GM12878 (cell line): Measurements from ENCODE around the gene ARL2. TPM values are rescaled to one million over a fixed set of nuclear protein-coding genes. Genes with fewer than 3 reads are reported as not detected.

Source experiments
- ATAC-seq: fragments of 200-7000 bp; cut with Tn5 transposase; 3 replicates; pipeline ENCODE4 v1.9.1; 2020; ENCODE audit warnings: mild to moderate bottlenecking, moderate library complexity
- BruUV-seq: library from RNA; stranded (reverse); fragments of 400-500 nt; replicated peaks from 2 replicates; lab custom pipeline; 2021; lab: Mats Ljungman, UMichigan
- CTCF ChIA-PET: fragments of 300-600 bp; sonication (Branson Sonifier 250); formaldehyde crosslinking; extraction: SDS; loops from one replicate; lab custom pipeline; 2021; ENCODE audit warnings: inconsistent platforms; lab: Yijun Ruan, JAX
- POLR2A ChIA-PET: fragments of 350-600 bp; formaldehyde crosslinking; extraction: SDS; loops from one replicate; lab custom pipeline; 2021; ENCODE audit warnings: inconsistent platforms; lab: Charles Lee
- RAD21 ChIA-PET: fragments of 300-600 bp; sonication (Branson Sonifier 250); formaldehyde crosslinking; loops from one replicate; lab custom pipeline; 2023; ENCODE audit warnings: antibody characterized with exemption; ENCODE audit not compliant: unreplicated experiment; lab: Charles Lee
- SMC1A ChIA-PET: fragments of 300-600 bp; sonication (Branson Sonifier 250); formaldehyde crosslinking; loops from one replicate; lab custom pipeline; 2023; ENCODE audit not compliant: unreplicated experiment, uncharacterized antibody; lab: Charles Lee
- DNase-seq: peaks from one replicate; pipeline ENCODE4 v3.0.0-alpha.2; 2011; ENCODE audit warnings: low read depth, low spot score
- FAIRE-seq: peaks from 3 replicates; lab custom pipeline; 2011; peaks lifted over from hg19 to GRCh38; lab: Jason Lieb, UNC
- H2AFZ ChIP-seq: 2 replicates; pipeline ENCODE4 v1.6.0; 2011; ENCODE audit warnings: low read depth, low read length, control low read depth; ENCODE audit not compliant: control insufficient read depth
- H3K27ac ChIP-seq: 2 replicates; pipeline ENCODE4 v1.5.1; 2011; ENCODE audit warnings: control low read depth; ENCODE audit not compliant: control insufficient read depth, insufficient read depth
- H3K27me3 ChIP-seq, 2 experiments: replicated peaks in 1 of 2; 2 replicates each; pipeline versions ENCODE4 v1.6.0 to v1.6.1; 2011; ENCODE audit warnings: low read length in 1 of 2; ENCODE audit not compliant: control insufficient read depth in 2 of 2, insufficient read depth in 2 of 2
- H3K36me3 ChIP-seq, 2 experiments: 2 replicates each; pipeline ENCODE4 v1.5.1; 2011; ENCODE audit warnings: low read length in 1 of 2; ENCODE audit not compliant: control insufficient read depth in 2 of 2, insufficient read depth in 2 of 2
- H3K4me1 ChIP-seq: 2 replicates; pipeline ENCODE4 v1.6.1; 2011; ENCODE audit warnings: mild to moderate bottlenecking, low read length, moderate library complexity, mixed read lengths; ENCODE audit not compliant: control insufficient read depth, insufficient read depth
- H3K4me2 ChIP-seq: 2 replicates; pipeline ENCODE4 v1.6.0; 2011; ENCODE audit warnings: control low read depth; ENCODE audit not compliant: control insufficient read depth, insufficient read depth
- H3K4me3 ChIP-seq: fragments of 200-600 bp; sonication (generic); 2 replicates; pipeline ENCODE4 v1.5.1; 2016
- H3K79me2 ChIP-seq: 2 replicates; pipeline ENCODE4 v1.6.0; 2011; ENCODE audit warnings: low read length; ENCODE audit not compliant: control insufficient read depth, insufficient read depth
- H3K9ac ChIP-seq: 2 replicates; pipeline ENCODE4 v1.8.0; 2011; ENCODE audit warnings: low read length, control low read depth, mixed read lengths; ENCODE audit not compliant: control insufficient read depth, insufficient read depth
- H3K9me3 ChIP-seq: replicated peaks from 3 replicates; pipeline ENCODE4 v1.5.1; 2011; ENCODE audit warnings: mild to moderate bottlenecking, low read length; ENCODE audit not compliant: control insufficient read depth, insufficient read depth
- H4K20me1 ChIP-seq: 2 replicates; pipeline ENCODE4 v1.6.0; 2011; ENCODE audit not compliant: control insufficient read depth, insufficient read depth
- E2F4 ChIP-seq: IDR thresholded peaks from 2 replicates; pipeline ENCODE4 v1.6.1; 2012; ENCODE audit warnings: low read depth, low read length, improper control_type of control experiment
- E4F1 ChIP-seq: fragments of 450-650 bp; IDR thresholded peaks from 2 replicates; pipeline ENCODE4 v1.6.1; 2018; ENCODE audit warnings: borderline replicate concordance, mild to moderate bottlenecking; ENCODE audit not compliant: partially characterized antibody
- IKZF2 ChIP-seq, 2 experiments: fragments of 450-650 bp; IDR thresholded peaks; 2 replicates each; pipeline ENCODE4 v1.6.1; 2017; ENCODE audit warnings: mild to moderate bottlenecking in 2 of 2, moderate library complexity in 2 of 2
- JUND ChIP-seq: IDR thresholded peaks from 2 replicates; pipeline ENCODE4 v1.6.1; 2012; ENCODE audit warnings: low read depth, mild to moderate bottlenecking, low read length, improper control_type of control experiment, moderate library complexity
- ZSCAN29 ChIP-seq: fragments of 450-650 bp; IDR thresholded peaks from 2 replicates; pipeline ENCODE4 v1.6.1; 2017; ENCODE audit warnings: mild to moderate bottlenecking, moderate library complexity
- WGBS: methylation state at CpG from one replicate; pipeline ENCODE4 v1.1.6; 2016; ENCODE audit warnings: low lambda C conversion rate; ENCODE audit not compliant: insufficient replicate concordance, insufficient coverage; ENCODE audit errors: missing lambda C conversion rate; 5-methylcytosine and 5-hydroxymethylcytosine counted together
- in situ Hi-C: fragments of 300-500 bp; cut with MboI; formaldehyde crosslinking; loops from 9 replicates; pipeline ENCODE4 v1.14.3; 2018; ENCODE audit warnings: mixed read lengths
- intact Hi-C: fragments of 100-400 bp; cut with micrococcal nuclease; formaldehyde crosslinking; loops from one replicate; pipeline ENCODE4 v1.14.2; 2022; ENCODE audit not compliant: unreplicated experiment
- polyA plus RNA-seq, 11 experiments: library from polyadenylated mRNA; depleted of rRNA in 4 of 11; unstranded in 6 of 11; stranded (reverse) in 5 of 11; fragments of >200 nt; fragmentation: Nextera tagmentation in 4 of 11; fragmentation: Illumina TruSeq in 1 of 11; extraction: Ambion mirVana in 4 of 11; extraction: Trizol in 1 of 11; gene quantifications; 1 replicate in 1 of 11; 2 replicates in 10 of 11; pipeline versions ENCODE4 v1.2.1 to v1.2.3, GENCODE V29; 2011 to 2016; ENCODE audit warnings: inconsistent platforms in 2 of 11, missing spikeins in 2 of 11, low read depth in 1 of 11
- total RNA-seq, 4 experiments: library from RNA; depleted of rRNA in 3 of 4; stranded (reverse); fragments of >200 nt in 3 of 4; fragmentation: Illumina TruSeq in 1 of 4; extraction: Trizol in 1 of 4; gene quantifications; 2 replicates each; pipeline versions ENCODE4 v1.2.1 to v1.2.3, GENCODE V29; 2013 to 2021

The ARL2 gene
- total and polyA plus RNA-seq, 10 of the 15 experiments (the other 5 are each of a cell fraction or from before 2014, with no cell fraction given) = 4.1 to 138 (median 73.4) TPM

- peak; percentile 96 for TF ChIP-seq E4F1
- TF ChIP-seq IKZF2 (IDR thresholded peaks at IDR 0.05) = peak; percentile 53 to 61
- TF ChIP-seq JUND = no peak
- 0 out of 2 replicates have a peak, but pooled peaks have one; percentile 31 for TF ChIP-seq E2F4
- TF ChIP-seq, all 136 proteins: peak for 48
Measured at GRCh38 chr11:65027213-65028067, 13.5 kb downstream of the ARL2 start, which contains the start of gene SNX15 (continued).

DNA sequence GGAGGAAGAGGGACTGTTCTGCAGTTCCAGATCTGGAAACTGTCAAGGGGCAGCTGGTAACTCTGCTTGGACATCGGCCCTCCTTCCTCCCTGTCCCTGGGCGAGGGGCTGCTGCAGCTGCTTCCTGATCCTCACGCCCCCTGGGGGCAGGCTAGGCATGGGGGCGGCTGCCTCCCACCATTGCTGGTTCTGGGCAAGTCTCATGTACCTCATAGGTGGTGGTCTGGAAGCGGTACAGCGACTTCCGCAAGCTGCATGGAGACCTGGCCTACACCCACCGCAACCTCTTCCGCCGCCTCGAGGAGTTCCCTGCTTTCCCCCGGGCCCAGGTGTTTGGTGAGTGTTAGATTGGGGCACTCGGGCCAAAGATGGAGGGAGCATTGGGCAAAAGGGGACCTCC is 18.3 kb downstream of the ARL2 start:
- Histone ChIP-seq H3K36me3 (0 out of 4 replicates have a peak, but pooled peaks cover 0 to 4% of the 10 kb centered on the region in 2 experiments), H3K9ac (no peak overlapping the region), H2AFZ (no peak overlapping the region), H3K27ac (no peak overlapping the region; the same call in 1 of the 2 replicates), H3K27me3 (no peaks in the 10 kb centered on the region), H3K9me3 (no peaks in the 10 kb centered on the region), H3K4me3 (no peak overlapping the region), H3K4me2 (no peak overlapping the region), H3K79me2 (peaks cover 1% of the 10 kb centered on the region; the same call in 1 of the 2 replicates), H3K4me1 (peaks cover 4% of the 10 kb centered on the region; the same call in 1 of the 2 replicates), H4K20me1 (no peaks in the 10 kb centered on the region)
- no peak for TF ChIP-seq ZSCAN29
- FAIRE-seq (no peak), DNase-seq (no peak), ATAC-seq (no peak)
- SMC1A ChIA-PET = interaction anchor here (1.6 kb wide), 1 partner anchor 9 kb away, joined by 4 read pairs; the partner anchor contains the start of gene SAC3D1
- in situ Hi-C loops = no loop called here
- WGBS = 77% methylated on average over 12 of the region's 13 CpGs
- intact Hi-C loops = no loop called here
- POLR2A ChIA-PET = no interaction called here
- RAD21 ChIA-PET = no interaction called here
- no TSS peak for BruUV-seq
- CTCF ChIA-PET = interaction anchor here (1.7 kb wide), 2 partner anchors 18 to 80 kb away, joined by 4 to 7 read pairs; partner anchors contain the start of gene ARL2
